ENCODE data around the gene RAB11A. TPM values are rescaled to one million over a fixed set of nuclear protein-coding genes. Genes with fewer than 3 reads are reported as not detected.

The RAB11A gene
- total RNA-seq, 2 donors from 2014 or later, result 178 to 223 TPM

GRCh38 chr15:65824031-65824743 is 45.1 kb upstream of the RAB11A start:
- H3K4me1 ChIP-seq (replicated peaks), result no peaks in the 10 kb centered on the region
- no peak overlapping the region for H3K4me3 ChIP-seq
- no peaks in the 10 kb centered on the region for H3K36me3 ChIP-seq
- peak; percentile 20 for DNase-seq (ENCODE audit: low spot score)
- intact Hi-C loops (cut with DNase I), result no loop called here
- H3K27me3 ChIP-seq (replicated peaks; ENCODE audit: insufficient read depth), result no peaks in the 10 kb centered on the region
- H3K27ac ChIP-seq, result no peak overlapping the region
- WGBS, result 74% methylated on average over 7 of the region's 7 CpGs
- TF ChIP-seq, protein P1, sequence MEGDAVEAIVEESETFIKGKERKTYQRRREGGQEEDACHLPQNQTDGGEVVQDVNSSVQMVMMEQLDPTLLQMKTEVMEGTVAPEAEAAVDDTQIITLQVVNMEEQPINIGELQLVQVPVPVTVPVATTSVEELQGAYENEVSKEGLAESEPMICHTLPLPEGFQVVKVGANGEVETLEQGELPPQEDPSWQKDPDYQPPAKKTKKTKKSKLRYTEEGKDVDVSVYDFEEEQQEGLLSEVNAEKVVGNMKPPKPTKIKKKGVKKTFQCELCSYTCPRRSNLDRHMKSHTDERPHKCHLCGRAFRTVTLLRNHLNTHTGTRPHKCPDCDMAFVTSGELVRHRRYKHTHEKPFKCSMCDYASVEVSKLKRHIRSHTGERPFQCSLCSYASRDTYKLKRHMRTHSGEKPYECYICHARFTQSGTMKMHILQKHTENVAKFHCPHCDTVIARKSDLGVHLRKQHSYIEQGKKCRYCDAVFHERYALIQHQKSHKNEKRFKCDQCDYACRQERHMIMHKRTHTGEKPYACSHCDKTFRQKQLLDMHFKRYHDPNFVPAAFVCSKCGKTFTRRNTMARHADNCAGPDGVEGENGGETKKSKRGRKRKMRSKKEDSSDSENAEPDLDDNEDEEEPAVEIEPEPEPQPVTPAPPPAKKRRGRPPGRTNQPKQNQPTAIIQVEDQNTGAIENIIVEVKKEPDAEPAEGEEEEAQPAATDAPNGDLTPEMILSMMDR (IDR thresholded peaks at IDR 0.05), result peak in 3 of 4 experiments; percentile 23 to 46 (median 25)
- TF ChIP-seq POLR2A (IDR thresholded peaks at IDR 0.05), result no peak
- no peaks in the 10 kb centered on the region for H3K9me3 ChIP-seq

- WGBS, result 39% methylated on average over 5 of the region's 5 CpGs
- no peaks in the 10 kb centered on the region for H3K4me1 ChIP-seq (replicated peaks)
- H3K27me3 ChIP-seq (replicated peaks; ENCODE audit: insufficient read depth), result no peaks in the 10 kb centered on the region
- intact Hi-C loops (cut with DNase I), result no loop called here
- H3K27ac ChIP-seq, result no peak overlapping the region
- no peaks in the 10 kb centered on the region for H3K36me3 ChIP-seq
- TF ChIP-seq POLR2A (IDR thresholded peaks at IDR 0.05) (no peak), POLR2AphosphoS5 (IDR thresholded peaks at IDR 0.05) (peak; percentile 49)
- peak; percentile 52 for DNase-seq (ENCODE audit: low spot score)
- no peak overlapping the region for H3K4me3 ChIP-seq
- no peaks in the 10 kb centered on the region for H3K9me3 ChIP-seq
Observed at GRCh38 chr15:65824941-65825544, 44.2 kb upstream of the RAB11A start.

- 84% methylated on average over 3 of the region's 3 CpGs for WGBS
- intact Hi-C loops (cut with DNase I), result no loop called here
- DNase-seq (ENCODE audit: low spot score), result no peak
Observed at GRCh38 chr15:65827065-65827464, 42.2 kb upstream of the RAB11A start.

GRCh38 chr15:65828585-65828984 is 40.7 kb upstream of the RAB11A start:
- no peak for DNase-seq (ENCODE audit: low spot score)
- Histone ChIP-seq H3K27ac (no peak overlapping the region), H3K9me3 (no peaks in the 10 kb centered on the region), H3K36me3 (no peaks in the 10 kb centered on the region), H3K27me3 (replicated peaks; ENCODE audit: insufficient read depth) (no peaks in the 10 kb centered on the region), H3K4me3 (no peak overlapping the region), H3K4me1 (replicated peaks) (peaks cover 4% of the 10 kb centered on the region)
- no peak for TF ChIP-seq POLR2AphosphoS5 (IDR thresholded peaks at IDR 0.05)
- TF ChIP-seq, protein P1 (IDR thresholded peaks at IDR 0.05), result no peak
- no peak for TF ChIP-seq POLR2A (IDR thresholded peaks at IDR 0.05)
- intact Hi-C loops (cut with DNase I), result no loop called here
- WGBS, result 83% methylated on average over 2 of the region's 2 CpGs

More at GRCh38 chr15:65827065-65827464, 42.2 kb upstream of the RAB11A start:
- Histone ChIP-seq H3K4me3 (no peak overlapping the region), H3K36me3 (no peaks in the 10 kb centered on the region), H3K27ac (no peak overlapping the region), H3K4me1 (replicated peaks) (no peaks in the 10 kb centered on the region), H3K27me3 (replicated peaks; ENCODE audit: insufficient read depth) (no peaks in the 10 kb centered on the region), H3K9me3 (no peaks in the 10 kb centered on the region)
- no peak for TF ChIP-seq POLR2AphosphoS5 (IDR thresholded peaks at IDR 0.05)
- TF ChIP-seq POLR2A (IDR thresholded peaks at IDR 0.05), result no peak
- TF ChIP-seq, protein P1 (IDR thresholded peaks at IDR 0.05), result no peak

DNA sequence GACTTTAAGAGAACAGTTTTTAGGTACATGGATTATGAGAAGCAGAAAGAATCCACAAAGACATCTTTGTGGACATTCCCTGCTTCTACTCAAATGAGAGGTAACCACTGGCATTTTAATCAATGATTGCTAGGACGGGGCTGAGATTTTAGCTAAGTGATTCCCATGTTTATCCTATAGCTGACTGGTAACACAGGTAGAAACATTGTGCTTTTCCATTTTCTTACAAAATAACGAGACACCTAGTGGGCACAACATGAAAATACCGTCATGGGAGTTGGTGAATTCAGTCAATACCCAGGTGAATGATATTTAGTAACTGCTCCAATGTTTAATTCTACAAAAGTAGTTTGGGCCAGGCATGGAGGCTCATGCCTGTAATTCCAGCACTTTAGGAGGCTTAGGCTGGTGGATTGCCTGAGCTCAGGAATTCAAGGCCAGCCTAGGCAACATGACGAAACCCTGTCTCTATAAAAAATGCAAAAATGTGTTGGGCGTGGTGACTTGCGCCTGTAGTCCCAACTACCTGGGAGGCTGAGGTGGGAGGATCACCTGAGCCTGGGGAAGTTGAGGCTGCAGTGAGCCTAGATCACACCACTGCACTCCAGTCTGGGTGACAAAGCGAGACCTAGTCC is 40.0 kb upstream of the RAB11A start:
- intact Hi-C loops (cut with DNase I), result no loop called here
- no peaks in the 10 kb centered on the region for H3K36me3 ChIP-seq
- no peak for TF ChIP-seq POLR2A (IDR thresholded peaks at IDR 0.05)
- TF ChIP-seq, protein P1 (IDR thresholded peaks at IDR 0.05), result peak in 3 of 4 experiments; percentile 36 to 58 (median 55)
- TF ChIP-seq POLR2AphosphoS5 (IDR thresholded peaks at IDR 0.05), result peak; percentile 14
- no peaks in the 10 kb centered on the region for H3K9me3 ChIP-seq
- no peak for DNase-seq (ENCODE audit: low spot score)
- peaks cover 11% of the 10 kb centered on the region for H3K4me1 ChIP-seq (replicated peaks)
- H3K4me3 ChIP-seq, result no peak overlapping the region
- peak overlapping the region in 1 of 2 donors; percentile 9 for H3K27ac ChIP-seq
- 59% methylated on average over 7 of the region's 7 CpGs for WGBS
- H3K27me3 ChIP-seq (replicated peaks; ENCODE audit: insufficient read depth), result no peaks in the 10 kb centered on the region

Data from prostate gland (tissue), 2 donors.